DOHH2 (cell line): Measurements from ENCODE around the gene NOS3.

Source experiments
- CTCF ChIP-seq: fragments of 200-600 bp; sonication (generic); IDR thresholded peaks from one replicate; pipeline ENCODE4 v1.5.1; 2014; ENCODE audit warnings: antibody characterized with exemption, mild to moderate bottlenecking, low read depth, low read length; ENCODE audit not compliant: poor library complexity, severe bottlenecking
- EZH2phosphoT487 ChIP-seq: fragments of 200-600 bp; sonication (generic); IDR thresholded peaks from 2 replicates; pipeline ENCODE4 v1.6.1; 2017; ENCODE audit warnings: borderline replicate concordance, mild to moderate bottlenecking, antibody characterized with exemption, low read length, moderate library complexity, mixed read lengths

DNA sequence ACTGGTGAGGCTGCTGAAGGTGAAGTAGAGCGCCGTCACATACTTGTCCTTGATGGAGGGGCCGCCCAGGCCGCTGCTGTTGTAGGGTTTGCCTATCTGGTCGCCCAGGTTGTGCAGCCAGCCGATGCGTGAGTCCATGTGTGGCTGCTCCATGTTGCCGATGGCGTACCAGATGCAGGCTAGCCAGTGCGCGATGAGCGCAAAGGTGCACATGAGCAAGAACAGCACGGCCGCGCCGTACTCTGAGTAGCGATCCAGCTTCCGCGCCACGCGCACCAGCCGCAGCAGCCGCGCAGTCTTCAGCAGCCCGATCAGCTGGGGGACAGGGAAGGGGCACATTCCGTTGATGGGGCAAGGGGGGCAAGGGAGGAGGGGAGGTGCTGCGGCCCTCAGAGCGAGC is 39.3 kb upstream of the NOS3 start:
- TF ChIP-seq CTCF, result no peak
- TF ChIP-seq EZH2phosphoT487, result no peak
